GM10248 (cell line): ENCODE data around the gene PGM3.

Experiments used
- CTCF ChIA-PET: fragments of 300-600 bp; sonication (Branson Sonifier 250); formaldehyde crosslinking; extraction: SDS; loops from one replicate; lab custom pipeline; 2021; ENCODE audit warnings: antibody characterized with exemption; lab: Yijun Ruan, JAX
- POLR2A ChIA-PET: fragments of 350-650 bp; sonication (Branson Sonifier 250); formaldehyde crosslinking; extraction: SDS; loops from one replicate; lab custom pipeline; 2020; ENCODE audit warnings: antibody characterized with exemption; lab: Yijun Ruan, JAX
- DNase-seq: peaks from one replicate; pipeline ENCODE4 v3.0.0; 2012; ENCODE audit errors: extremely low spot score
- CTCF ChIP-seq: IDR thresholded peaks from 2 replicates; pipeline ENCODE4 v1.5.1; 2012; ENCODE audit warnings: mild to moderate bottlenecking, low read depth; ENCODE audit errors: extremely low read depth, missing control alignments, control extremely low read depth

PGM3 gene

DNA sequence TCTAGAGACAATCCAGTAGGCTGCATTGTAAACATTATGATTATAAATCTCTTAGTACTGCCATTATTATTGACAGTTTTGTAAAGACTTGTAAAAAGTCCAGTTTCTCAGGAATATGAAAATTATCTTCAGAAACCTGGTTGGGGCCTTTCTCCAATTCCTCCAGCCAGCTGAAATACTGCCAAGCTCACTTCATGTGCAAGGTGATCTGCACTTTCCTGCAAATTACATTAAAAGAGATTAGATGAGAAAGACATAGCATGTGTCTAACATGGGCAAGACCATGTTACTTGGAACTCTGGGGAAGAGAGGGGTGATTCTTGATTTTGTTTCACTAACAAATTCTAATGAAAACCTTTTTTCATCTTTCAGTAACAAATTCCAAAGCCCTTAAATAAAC is 24.0 kb downstream of the PGM3 start:
- CTCF ChIA-PET = interaction anchor here (0.7 to 1.4 kb wide), 4 partner anchors 15 to 103 kb away, joined by 3 read pairs; partner anchors contain the start of gene UBE3D
- no peak for DNase-seq
- POLR2A ChIA-PET = no interaction called here
- TF ChIP-seq CTCF = no peak

- POLR2A ChIA-PET = no interaction called here
- TF ChIP-seq CTCF = no peak
Measured at GRCh38 chr6:83168556-83168955, 24.5 kb downstream of the PGM3 start.

DNA sequence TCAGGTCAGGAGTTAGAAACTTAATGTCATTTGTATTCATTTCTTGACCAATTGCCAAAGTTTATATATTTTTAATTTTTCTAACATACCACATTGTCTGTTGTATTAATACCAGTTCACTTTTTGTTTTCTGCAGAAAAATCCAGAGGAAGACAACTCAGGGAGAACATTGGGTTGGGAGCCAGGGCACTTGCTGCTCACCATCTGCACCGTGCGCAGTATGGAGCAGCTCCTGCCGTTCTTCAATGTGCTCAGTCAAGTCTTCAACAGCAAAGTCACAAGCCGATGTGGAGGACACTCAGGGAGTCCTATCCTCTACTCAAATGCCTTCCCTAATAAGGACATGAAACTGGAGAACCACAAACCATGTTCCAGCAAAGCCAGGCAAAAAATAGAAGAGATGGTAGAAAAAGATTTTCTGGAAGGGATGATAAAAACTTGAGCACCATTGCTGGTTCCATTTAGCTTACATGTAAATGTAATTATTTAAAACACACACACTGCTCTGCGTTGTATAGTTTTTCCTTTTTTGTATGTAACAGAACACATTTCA is 25.3 kb downstream of the PGM3 start:
- no peak for DNase-seq
- ChIA-PET CTCF (interaction anchor here (0.7 to 2.4 kb wide), 6 partner anchors 9 to 102 kb away, joined by 3 to 12 read pairs (median 5); partner anchors contain the start of gene UBE3D), POLR2A (no interaction called here)
- no peak for TF ChIP-seq CTCF

More at GRCh38 chr6:83168556-83168955, 24.5 kb downstream of the PGM3 start:
- CTCF ChIA-PET = interaction anchor here (1.3 to 1.4 kb wide), 2 partner anchors 16 to 98 kb away, joined by 3 read pairs; no protein-coding TSS in a partner anchor
- DNase-seq = no peak

DNA sequence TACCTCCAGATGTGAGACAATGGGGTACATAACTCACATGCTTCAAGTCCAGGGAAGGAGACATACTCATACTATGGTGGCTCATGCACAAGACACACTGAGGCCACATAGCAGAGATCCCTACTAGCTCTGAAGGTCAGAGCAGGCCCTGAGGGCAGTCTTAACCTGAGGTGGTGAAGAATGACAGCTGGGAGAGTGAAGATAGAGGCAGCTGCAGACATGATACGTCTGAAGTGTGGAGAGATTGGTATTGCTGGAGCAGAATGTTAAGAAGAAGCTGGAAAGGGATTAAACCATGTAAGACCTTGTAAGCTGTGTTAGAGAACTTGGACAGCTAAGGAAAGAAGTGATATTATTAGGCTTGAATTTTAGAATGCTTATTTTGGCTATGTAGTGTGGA is 32.9 kb downstream of the PGM3 start:
- CTCF ChIA-PET = interaction anchor here (0.9 to 3.9 kb wide), 3 partner anchors 18 to 94 kb away, joined by 3 to 22 read pairs (median 3); partner anchors contain the start of genes DOP1A and UBE3D
- POLR2A ChIA-PET = no interaction called here
- DNase-seq = no peak
- TF ChIP-seq CTCF = no peak

DNA sequence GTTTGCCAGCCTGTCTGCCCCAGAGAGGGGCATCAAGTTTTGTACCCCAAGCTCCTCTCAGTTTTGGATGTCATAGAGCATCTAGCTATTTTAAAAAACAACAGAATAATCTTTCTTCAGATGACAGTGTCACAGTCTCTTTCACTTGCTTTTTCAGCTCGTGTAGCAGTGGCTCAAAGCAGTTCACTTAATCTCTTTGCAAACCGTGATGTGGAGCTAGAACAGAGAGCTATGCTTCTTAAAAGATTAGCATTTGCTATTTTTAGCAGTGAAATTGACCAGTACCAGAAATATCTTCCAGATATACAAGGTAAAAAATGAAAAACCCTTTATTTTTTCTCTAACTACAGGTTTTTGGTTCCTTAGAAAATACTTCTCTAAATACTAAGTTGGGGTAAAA is 37.3 kb downstream of the PGM3 start:
- TF ChIP-seq CTCF = no peak
- ChIA-PET CTCF (interaction anchor here (1.2 to 1.8 kb wide), 3 partner anchors 10 to 19 kb away, joined by 3 to 6 read pairs (median 6); no protein-coding TSS in a partner anchor), POLR2A (no interaction called here)
- no peak for DNase-seq

DNA sequence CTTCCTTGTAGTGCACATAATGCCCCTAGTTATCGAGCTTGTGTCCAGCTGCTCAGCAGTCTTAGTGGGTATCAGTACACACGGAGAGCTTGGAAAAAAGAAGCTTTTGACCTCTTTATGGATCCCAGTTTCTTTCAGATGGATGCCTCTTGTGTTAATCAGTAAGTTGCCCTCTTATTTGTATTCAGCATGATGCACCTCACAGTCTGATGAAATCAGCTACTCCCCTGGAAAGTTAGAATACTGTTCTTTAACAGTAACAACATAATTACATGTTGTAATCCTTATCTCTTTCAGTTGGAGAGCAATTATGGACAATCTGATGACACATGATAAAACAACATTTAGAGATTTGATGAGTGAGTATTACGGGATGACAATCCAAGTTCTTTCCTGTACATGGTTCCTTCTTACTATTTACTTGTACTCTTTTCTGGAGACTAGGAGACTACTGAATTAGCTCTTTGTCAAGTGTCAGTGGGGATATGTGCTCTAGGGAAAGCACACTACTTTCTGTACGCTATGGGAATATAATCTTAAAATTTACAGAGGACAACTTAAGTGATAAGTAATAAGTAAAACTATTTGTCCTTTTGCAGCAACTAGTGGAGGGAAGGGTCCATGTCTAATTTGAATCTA is 39.1 kb downstream of the PGM3 start:
- ChIA-PET POLR2A (no interaction called here), CTCF (interaction anchor here (0.7 to 1.4 kb wide), 5 partner anchors 20 to 58 kb away, joined by 3 to 5 read pairs (median 3); partner anchors contain the start of genes PGM3 and RWDD2A)
- no peak for TF ChIP-seq CTCF
- no peak for DNase-seq
